HepG2 (cell line): ENCODE measurements around the gene MRPS25. TPM values are rescaled to one million over a fixed set of nuclear protein-coding genes. Genes with fewer than 3 reads are reported as not detected.

ENCODE experiments used
- AGO1 ChIP-seq: fragments of 200-400 bp; formaldehyde crosslinking; IDR thresholded peaks from 2 replicates; pipeline ENCODE4 v1.6.1; 2017; ENCODE audit warnings: mild to moderate bottlenecking, low read depth, low read length, moderate library complexity; ENCODE audit not compliant: poor library complexity, severe bottlenecking
- ARHGAP35 ChIP-seq: sonication (generic); formaldehyde crosslinking; IDR thresholded peaks from 2 replicates; pipeline ENCODE4 v1.9.0; 2022; ENCODE audit warnings: mild to moderate bottlenecking, inconsistent platforms, moderate library complexity, missing genetic modification reagents, borderline replicate concordance
- DDIT3 ChIP-seq: sonication (generic); formaldehyde crosslinking; IDR thresholded peaks from 2 replicates; pipeline ENCODE4 v1.4.0; 2020; ENCODE audit warnings: mild to moderate bottlenecking, missing genetic modification reagents
- ESRRA ChIP-seq: sonication (generic); formaldehyde crosslinking; IDR thresholded peaks from 2 replicates; pipeline ENCODE4 v1.5.1; 2020; ENCODE audit warnings: mild to moderate bottlenecking, low read depth, missing genetic modification reagents
- ETS1 ChIP-seq: sonication (generic); formaldehyde crosslinking; IDR thresholded peaks from 2 replicates; pipeline ENCODE4 v1.4.0; 2020; ENCODE audit warnings: missing genetic modification reagents
- KDM3A ChIP-seq: IDR thresholded peaks from 2 replicates; pipeline ENCODE4 v1.6.1; 2018; ENCODE audit warnings: low read depth, missing compliant biosample characterization
- MIER2 ChIP-seq: IDR thresholded peaks from 2 replicates; pipeline ENCODE4 v1.6.1; 2016; ENCODE audit warnings: missing biosample characterization, missing genetic modification reagents
- MXI1 ChIP-seq: IDR thresholded peaks from 3 replicates; pipeline ENCODE4 v1.6.1; 2012; ENCODE audit warnings: low read depth, low read length, inconsistent platforms, borderline replicate concordance
- MYNN ChIP-seq: sonication (generic); formaldehyde crosslinking; IDR thresholded peaks from 2 replicates; pipeline ENCODE4 v1.4.0; 2020; ENCODE audit warnings: mild to moderate bottlenecking, low read depth, missing genetic modification reagents
- NFKB2 ChIP-seq: sonication (generic); formaldehyde crosslinking; IDR thresholded peaks from 2 replicates; pipeline ENCODE4 v1.4.0; 2020; ENCODE audit warnings: missing genetic modification reagents, borderline replicate concordance
- SMAD1 ChIP-seq: sonication (generic); formaldehyde crosslinking; IDR thresholded peaks from 2 replicates; pipeline ENCODE4 v1.4.0; 2020; ENCODE audit warnings: missing genetic modification reagents, low read depth, mild to moderate bottlenecking, borderline replicate concordance
- SNRNP70 ChIP-seq: fragments of 200-400 bp; formaldehyde crosslinking; IDR thresholded peaks from 2 replicates; pipeline ENCODE4 v1.6.1; 2017; ENCODE audit warnings: mild to moderate bottlenecking, low read depth, low read length, moderate library complexity
- TCF7L2 ChIP-seq: IDR thresholded peaks from 2 replicates; pipeline ENCODE4 v1.6.1; 2011; ENCODE audit warnings: mild to moderate bottlenecking, low read depth, low read length, moderate library complexity
- XRCC5 ChIP-seq: fragments of 200-400 bp; formaldehyde crosslinking; optimal IDR thresholded peaks from 2 replicates; pipeline ENCODE3; 2017; ENCODE audit warnings: mild to moderate bottlenecking, low read length
- ZNF337 ChIP-seq: sonication (generic); formaldehyde crosslinking; IDR thresholded peaks from 2 replicates; pipeline ENCODE4 v1.5.1; 2020; ENCODE audit warnings: missing genetic modification reagents, low read depth, mild to moderate bottlenecking, borderline replicate concordance
- ZNF747 ChIP-seq: sonication (generic); formaldehyde crosslinking; IDR thresholded peaks from 2 replicates; pipeline ENCODE4 v1.8.1; 2023; ENCODE audit warnings: missing genetic modification reagents, mild to moderate bottlenecking, borderline replicate concordance
- ZNF878 ChIP-seq: sonication (generic); formaldehyde crosslinking; IDR thresholded peaks from 2 replicates; pipeline ENCODE4 v1.8.1; 2023; ENCODE audit warnings: mild to moderate bottlenecking, missing genetic modification reagents, moderate library complexity
- polyA plus RNA-seq, 8 experiments: library from polyadenylated mRNA; depleted of rRNA in 3 of 8; stranded (reverse) in 7 of 8; unstranded in 1 of 8; fragments of >200 nt; fragmentation: Illumina TruSeq in 4 of 8; extraction: Trizol in 4 of 8; gene quantifications; 2 replicates each; pipeline versions ENCODE4 v1.2.1 to v1.2.3, GENCODE V29; 2011 to 2016; ENCODE audit warnings: low read depth in 4 of 8, missing spikeins in 1 of 8, mixed read lengths in 1 of 8; ENCODE audit not compliant: insufficient read depth in 1 of 8
- total RNA-seq, 5 experiments: library from RNA; depleted of rRNA; stranded (reverse); fragments of >200 nt; fragmentation: Illumina TruSeq; extraction: Trizol; gene quantifications; 2 replicates each; pipeline ENCODE4 v1.2.3, GENCODE V29; 2016; ENCODE audit warnings: low read depth in 1 of 5
- TF ChIP-seq, protein P1 (sequence below): sonication (generic); formaldehyde crosslinking; IDR thresholded peaks from 2 replicates; pipeline ENCODE4 v1.8.0; 2022; ENCODE audit warnings: missing genetic modification reagents, low read depth, mild to moderate bottlenecking, borderline replicate concordance
- TF ChIP-seq, protein P2 (sequence below): sonication (generic); formaldehyde crosslinking; conservative IDR thresholded peaks from 2 replicates; pipeline ENCODE4 v1.4.0; 2020; ENCODE audit warnings: missing genetic modification reagents
- TF ChIP-seq, protein P3 (sequence below): IDR thresholded peaks from 2 replicates; pipeline ENCODE4 v1.6.1; 2016; ENCODE audit warnings: low read depth, control low read depth

The MRPS25 gene
- total and polyA plus RNA-seq, 2 of the 13 experiments (the other 11 are each of a cell fraction or from before 2014, with no cell fraction given) = 60.1 to 74.3 TPM

GRCh38 chr3:15098503-15099363 is 33.6 kb upstream of the MRPS25 start, which contains the start of gene RBSN (continued):
- TF ChIP-seq, protein P1, sequence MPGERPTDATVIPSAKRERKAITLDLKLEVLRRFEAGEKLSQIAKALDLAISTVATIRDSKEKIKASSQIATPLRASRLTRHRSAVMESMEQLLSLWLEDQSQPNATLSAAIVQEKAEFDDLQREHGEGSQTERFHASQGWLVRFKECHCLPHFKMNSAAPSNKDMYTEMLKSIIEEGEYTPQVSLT (CRISPR knock-in tag) = no peak; the same call in 1 of the 2 replicates
- TF ChIP-seq KDM3A (CRISPR knock-in tag) = peak; percentile 82
- peak; percentile 88; the same call in 1 of the 2 replicates for TF ChIP-seq ZNF878 (CRISPR knock-in tag)
- peak; percentile 95; the same call in 1 of the 2 replicates for TF ChIP-seq ARHGAP35 (CRISPR knock-in tag)
- TF ChIP-seq, protein P2, sequence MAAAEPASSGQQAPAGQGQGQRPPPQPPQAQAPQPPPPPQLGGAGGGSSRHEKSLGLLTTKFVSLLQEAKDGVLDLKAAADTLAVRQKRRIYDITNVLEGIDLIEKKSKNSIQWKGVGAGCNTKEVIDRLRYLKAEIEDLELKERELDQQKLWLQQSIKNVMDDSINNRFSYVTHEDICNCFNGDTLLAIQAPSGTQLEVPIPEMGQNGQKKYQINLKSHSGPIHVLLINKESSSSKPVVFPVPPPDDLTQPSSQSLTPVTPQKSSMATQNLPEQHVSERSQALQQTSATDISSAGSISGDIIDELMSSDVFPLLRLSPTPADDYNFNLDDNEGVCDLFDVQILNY = peak; percentile 99
- TF ChIP-seq MIER2 (CRISPR knock-in tag) = peak; percentile 76
- 0 out of 2 replicates have a peak, but pooled peaks have one; percentile 31 for TF ChIP-seq DDIT3 (CRISPR knock-in tag)
- TF ChIP-seq, protein P3, sequence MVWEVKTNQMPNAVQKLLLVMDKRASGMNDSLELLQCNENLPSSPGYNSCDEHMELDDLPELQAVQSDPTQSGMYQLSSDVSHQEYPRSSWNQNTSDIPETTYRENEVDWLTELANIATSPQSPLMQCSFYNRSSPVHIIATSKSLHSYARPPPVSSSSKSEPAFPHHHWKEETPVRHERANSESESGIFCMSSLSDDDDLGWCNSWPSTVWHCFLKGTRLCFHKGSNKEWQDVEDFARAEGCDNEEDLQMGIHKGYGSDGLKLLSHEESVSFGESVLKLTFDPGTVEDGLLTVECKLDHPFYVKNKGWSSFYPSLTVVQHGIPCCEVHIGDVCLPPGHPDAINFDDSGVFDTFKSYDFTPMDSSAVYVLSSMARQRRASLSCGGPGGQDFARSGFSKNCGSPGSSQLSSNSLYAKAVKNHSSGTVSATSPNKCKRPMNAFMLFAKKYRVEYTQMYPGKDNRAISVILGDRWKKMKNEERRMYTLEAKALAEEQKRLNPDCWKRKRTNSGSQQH (CRISPR knock-in tag) = no peak; the same call in none of the 2 replicates
- TF ChIP-seq TCF7L2 = no peak
- peak; percentile 100 for TF ChIP-seq XRCC5
- 0 out of 2 replicates have a peak, but pooled peaks have one; percentile 20 for TF ChIP-seq ZNF337 (CRISPR knock-in tag)
- TF ChIP-seq SMAD1 (CRISPR knock-in tag) = peak; percentile 78; the same call in 1 of the 2 replicates
- TF ChIP-seq MYNN (CRISPR knock-in tag) = no peak; the same call in 1 of the 2 replicates
- no peak; the same call in 1 of the 2 replicates for TF ChIP-seq ZNF747
- 0 out of 2 replicates have a peak, but pooled peaks have one; percentile 51 for TF ChIP-seq ETS1 (CRISPR knock-in tag)
- TF ChIP-seq SNRNP70 = no peak
- peak; percentile 70; the same call in 1 of the 2 replicates for TF ChIP-seq NFKB2 (CRISPR knock-in tag)
- peak; percentile 80; the same call in 1 of the 3 replicates for TF ChIP-seq MXI1
- peak; percentile 68 for TF ChIP-seq AGO1
- TF ChIP-seq ESRRA (CRISPR knock-in tag) = peak; percentile 90
